ENCODE results near the gene ZNF124. TPM values are rescaled to one million over a fixed set of nuclear protein-coding genes. Genes with fewer than 3 reads are reported as not detected.

ZNF124 gene
- total and polyA plus RNA-seq, 2 of the 13 experiments (the other 11 are each of a cell fraction or from before 2014, with no cell fraction given), result 9.7 to 134 TPM

- TF ChIP-seq HDAC1 (CRISPR knock-in tag; IDR thresholded peaks at IDR 0.05), result no peak
- TF ChIP-seq HBP1 (CRISPR knock-in tag; IDR thresholded peaks at IDR 0.05; ENCODE audit: low read depth), result no peak
- no peak for TF ChIP-seq NCOR1 (IDR thresholded peaks at IDR 0.05; ENCODE audit: borderline replicate concordance, low read length)
These were observed 27.0 kb upstream of the ZNF124 start (continued) for GRCh38 chr1:247198781-247199180.

GRCh38 chr1:247193958-247194357, 22.1 kb upstream of the ZNF124 start:
- Histone ChIP-seq H3K9ac (ENCODE audit: insufficient read depth, low read depth, low read length) (no peak overlapping the region), H3K4me2 (ENCODE audit: low read depth, low read length) (no peak overlapping the region), H3K27ac (ENCODE audit: extremely low read length, insufficient read depth, low read length) (no peak overlapping the region), H3K4me1 (ENCODE audit: insufficient read depth, low read length) (no peaks in the 10 kb centered on the region), H3K36me3 (replicated peaks in 1 of 2; ENCODE audit: control insufficient read depth in 1 of 2, insufficient read depth in 2 of 2, low read length in 2 of 2) (peaks cover 1 to 23% of the 10 kb centered on the region in 2 experiments; a peak in 2 of 5 replicates), H3K4me3 (replicated peaks in 1 of 3; ENCODE audit: insufficient read depth in 1 of 3, low read depth in 2 of 3, low read length in 3 of 3) (no peak overlapping the region), H3K79me2 (ENCODE audit: insufficient read depth, low read length) (no peaks in the 10 kb centered on the region), H2AFZ (ENCODE audit: low read length) (no peak overlapping the region), H3K27me3 (ENCODE audit: control insufficient read depth in 1 of 2, insufficient read depth in 2 of 2, low read length in 2 of 2) (no peaks in the 10 kb centered on the region), H4K20me1 (ENCODE audit: insufficient read depth, low read length) (no peaks in the 10 kb centered on the region), H3K9me3 (ENCODE audit: low read length) (peaks cover 33% of the 10 kb centered on the region)
- ChIA-PET CTCF (ENCODE audit: low intra/inter-chr PET ratio, low total read pairs) (no interaction called here), POLR2A (no interaction called here)
- no peak for FAIRE-seq
- no peak for ATAC-seq
- intact Hi-C loops (cut with micrococcal nuclease; ENCODE audit: unreplicated experiment) (no loop called here), in situ Hi-C loops (cut with HindIII; ENCODE audit: extremely low pct_ligation_motif_present, low pct_unique_long_range_greater_than_20kb) (no loop called here)
- DNase-seq (ENCODE audit: low spot score), result no peak
- BruUV-seq (replicated peaks), result no TSS peak
- TF ChIP-seq ZNF383 (CRISPR knock-in tag; IDR thresholded peaks at IDR 0.05; ENCODE audit: borderline replicate concordance) (no peak), SIX1 (CRISPR knock-in tag; IDR thresholded peaks at IDR 0.05; ENCODE audit: borderline replicate concordance) (no peak), ZNF589 (CRISPR knock-in tag; conservative IDR thresholded peaks at IDR 0.05) (no peak), ZNF441 (CRISPR knock-in tag; IDR thresholded peaks at IDR 0.05; ENCODE audit: borderline replicate concordance) (no peak), ZNF777 (CRISPR knock-in tag; IDR thresholded peaks at IDR 0.05) (no peak), ZNF3 (CRISPR knock-in tag; IDR thresholded peaks at IDR 0.05) (no peak), CBFB (CRISPR knock-in tag; IDR thresholded peaks at IDR 0.05) (no peak), POLR2AphosphoS2 (IDR thresholded peaks at IDR 0.05; ENCODE audit: low read depth, low read length) (no peak), ZNF235 (CRISPR knock-in tag; IDR thresholded peaks at IDR 0.05; ENCODE audit: borderline replicate concordance) (no peak), HMGXB3 (CRISPR knock-in tag; IDR thresholded peaks at IDR 0.05; ENCODE audit: borderline replicate concordance) (no peak), SOX5 (CRISPR knock-in tag; IDR thresholded peaks at IDR 0.05; ENCODE audit: borderline replicate concordance) (no peak), MZF1 (CRISPR knock-in tag; IDR thresholded peaks at IDR 0.05; ENCODE audit: borderline replicate concordance) (no peak)
- TF ChIP-seq, protein P1, sequence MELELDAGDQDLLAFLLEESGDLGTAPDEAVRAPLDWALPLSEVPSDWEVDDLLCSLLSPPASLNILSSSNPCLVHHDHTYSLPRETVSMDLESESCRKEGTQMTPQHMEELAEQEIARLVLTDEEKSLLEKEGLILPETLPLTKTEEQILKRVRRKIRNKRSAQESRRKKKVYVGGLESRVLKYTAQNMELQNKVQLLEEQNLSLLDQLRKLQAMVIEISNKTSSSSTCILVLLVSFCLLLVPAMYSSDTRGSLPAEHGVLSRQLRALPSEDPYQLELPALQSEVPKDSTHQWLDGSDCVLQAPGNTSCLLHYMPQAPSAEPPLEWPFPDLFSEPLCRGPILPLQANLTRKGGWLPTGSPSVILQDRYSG (CRISPR knock-in tag; IDR thresholded peaks at IDR 0.05), result no peak
- TF ChIP-seq, protein P2, sequence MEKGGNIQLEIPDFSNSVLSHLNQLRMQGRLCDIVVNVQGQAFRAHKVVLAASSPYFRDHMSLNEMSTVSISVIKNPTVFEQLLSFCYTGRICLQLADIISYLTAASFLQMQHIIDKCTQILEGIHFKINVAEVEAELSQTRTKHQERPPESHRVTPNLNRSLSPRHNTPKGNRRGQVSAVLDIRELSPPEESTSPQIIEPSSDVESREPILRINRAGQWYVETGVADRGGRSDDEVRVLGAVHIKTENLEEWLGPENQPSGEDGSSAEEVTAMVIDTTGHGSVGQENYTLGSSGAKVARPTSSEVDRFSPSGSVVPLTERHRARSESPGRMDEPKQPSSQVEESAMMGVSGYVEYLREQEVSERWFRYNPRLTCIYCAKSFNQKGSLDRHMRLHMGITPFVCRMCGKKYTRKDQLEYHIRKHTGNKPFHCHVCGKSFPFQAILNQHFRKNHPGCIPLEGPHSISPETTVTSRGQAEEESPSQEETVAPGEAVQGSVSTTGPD (CRISPR knock-in tag; IDR thresholded peaks at IDR 0.05), result no peak

Data from HepG2 (cell line).